ENCODE results near the gene BLOC1S5.

GRCh38 chr6:8082954-8083858, 19.0 kb upstream of the BLOC1S5 start:
- TF ChIP-seq, protein P1, sequence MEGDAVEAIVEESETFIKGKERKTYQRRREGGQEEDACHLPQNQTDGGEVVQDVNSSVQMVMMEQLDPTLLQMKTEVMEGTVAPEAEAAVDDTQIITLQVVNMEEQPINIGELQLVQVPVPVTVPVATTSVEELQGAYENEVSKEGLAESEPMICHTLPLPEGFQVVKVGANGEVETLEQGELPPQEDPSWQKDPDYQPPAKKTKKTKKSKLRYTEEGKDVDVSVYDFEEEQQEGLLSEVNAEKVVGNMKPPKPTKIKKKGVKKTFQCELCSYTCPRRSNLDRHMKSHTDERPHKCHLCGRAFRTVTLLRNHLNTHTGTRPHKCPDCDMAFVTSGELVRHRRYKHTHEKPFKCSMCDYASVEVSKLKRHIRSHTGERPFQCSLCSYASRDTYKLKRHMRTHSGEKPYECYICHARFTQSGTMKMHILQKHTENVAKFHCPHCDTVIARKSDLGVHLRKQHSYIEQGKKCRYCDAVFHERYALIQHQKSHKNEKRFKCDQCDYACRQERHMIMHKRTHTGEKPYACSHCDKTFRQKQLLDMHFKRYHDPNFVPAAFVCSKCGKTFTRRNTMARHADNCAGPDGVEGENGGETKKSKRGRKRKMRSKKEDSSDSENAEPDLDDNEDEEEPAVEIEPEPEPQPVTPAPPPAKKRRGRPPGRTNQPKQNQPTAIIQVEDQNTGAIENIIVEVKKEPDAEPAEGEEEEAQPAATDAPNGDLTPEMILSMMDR (optimal IDR thresholded peaks at IDR 0.05 in 1 of 3, IDR thresholded peaks at IDR 0.05 in 1 of 3, conservative IDR thresholded peaks at IDR 0.05 in 1 of 3; ENCODE audit: extremely low read depth in 1 of 3, insufficient read depth in 2 of 3, low read length in 3 of 3), result no peak
- TF ChIP-seq EZH2 (IDR thresholded peaks at IDR 0.05; ENCODE audit: low read length), result no peak
